Keratinocyte (primary cell): ENCODE results near the gene ZNF629. TPM values are rescaled to one million over a fixed set of nuclear protein-coding genes. Genes with fewer than 3 reads are reported as not detected.

ENCODE experiments used
- DNase-seq: peaks from one replicate; pipeline ENCODE4 v3.0.0-alpha.2; 2011; ENCODE audit warnings: low read depth, missing footprints, low spot score
- FAIRE-seq: peaks from 2 replicates; lab custom pipeline; 2011; peaks lifted over from hg19 to GRCh38; lab: Jason Lieb, UNC
- H2AFZ ChIP-seq: 2 replicates; pipeline ENCODE4 v1.6.0; 2012; ENCODE audit warnings: low read length, control low read depth, inconsistent platforms; ENCODE audit not compliant: control insufficient read depth
- H3K27ac ChIP-seq: 2 replicates; pipeline ENCODE4 v1.5.1; 2011; ENCODE audit warnings: low read length; ENCODE audit not compliant: control insufficient read depth, insufficient read depth
- H3K27me3 ChIP-seq: 3 replicates; pipeline ENCODE4 v1.6.0; 2011; ENCODE audit warnings: low read length; ENCODE audit not compliant: control insufficient read depth, insufficient read depth; ENCODE audit errors: extremely low read depth
- H3K36me3 ChIP-seq, 2 experiments: 2 replicates in 1 of 2; 3 replicates in 1 of 2; pipeline ENCODE4 v1.5.1; 2011; ENCODE audit warnings: low read length in 2 of 2, mild to moderate bottlenecking in 1 of 2; ENCODE audit not compliant: control insufficient read depth in 2 of 2, insufficient read depth in 2 of 2; ENCODE audit errors: extremely low read depth in 1 of 2
- H3K4me1 ChIP-seq: 3 replicates; pipeline ENCODE4 v1.5.1; 2011; ENCODE audit warnings: low read length; ENCODE audit not compliant: control insufficient read depth, insufficient read depth; ENCODE audit errors: extremely low read depth
- H3K4me2 ChIP-seq: 3 replicates; pipeline ENCODE4 v1.6.0; 2011; ENCODE audit warnings: low read depth, low read length; ENCODE audit not compliant: control insufficient read depth, insufficient read depth; ENCODE audit errors: extremely low read depth
- H3K4me3 ChIP-seq, 3 experiments: fragments of 200-600 bp in 1 of 3; sonication (generic) in 1 of 3; 2 replicates in 2 of 3; 3 replicates in 1 of 3; pipeline ENCODE4 v1.5.1; 2011 to 2016; ENCODE audit warnings: low read length in 3 of 3, mild to moderate bottlenecking in 3 of 3, control low read depth in 2 of 3, inconsistent platforms in 1 of 3, low read depth in 1 of 3, mixed read lengths in 1 of 3, mixed run types in 1 of 3, moderate library complexity in 1 of 3; ENCODE audit not compliant: control insufficient read depth in 2 of 3, insufficient read depth in 2 of 3; ENCODE audit errors: extremely low read depth in 1 of 3
- H3K79me2 ChIP-seq: 2 replicates; pipeline ENCODE4 v1.6.0; 2012; ENCODE audit warnings: low read length; ENCODE audit not compliant: control insufficient read depth, insufficient read depth
- H3K9ac ChIP-seq: 3 replicates; pipeline ENCODE4 v1.6.0; 2011; ENCODE audit warnings: low read length; ENCODE audit not compliant: control insufficient read depth, insufficient read depth; ENCODE audit errors: extremely low read depth
- H3K9me1 ChIP-seq: 3 replicates; pipeline ENCODE4 v1.6.0; 2011; ENCODE audit warnings: low read length; ENCODE audit not compliant: control insufficient read depth, insufficient read depth; ENCODE audit errors: extremely low read depth
- H3K9me3 ChIP-seq: 2 replicates; pipeline ENCODE4 v1.5.1; 2012; ENCODE audit warnings: low read depth, low read length; ENCODE audit not compliant: control insufficient read depth
- H4K20me1 ChIP-seq: 3 replicates; pipeline ENCODE4 v1.6.0; 2011; ENCODE audit warnings: low read length; ENCODE audit not compliant: control insufficient read depth, insufficient read depth; ENCODE audit errors: extremely low read depth
- CTCF ChIP-seq, 3 experiments: IDR thresholded peaks in 1 of 3; conservative IDR thresholded peaks in 1 of 3; optimal IDR thresholded peaks in 1 of 3; 2 replicates in 2 of 3; 3 replicates in 1 of 3; pipeline versions ENCODE3 to v1.5.1; 2011; ENCODE audit warnings: low read length in 3 of 3, mild to moderate bottlenecking in 3 of 3, moderate library complexity in 2 of 3, control low read depth in 1 of 3, inconsistent platforms in 1 of 3; ENCODE audit not compliant: insufficient read depth in 2 of 3; ENCODE audit errors: extremely low read depth in 1 of 3
- EZH2 ChIP-seq: IDR thresholded peaks from one replicate; pipeline ENCODE4 v1.6.1; 2012; ENCODE audit warnings: inconsistent platforms, mild to moderate bottlenecking, low read length, moderate library complexity
- dilution Hi-C: fragments of 300-500 bp; cut with MboI; formaldehyde crosslinking; loops from one replicate; pipeline ENCODE4 v1.7.0; 2020; ENCODE audit warnings: low sequenced_read_pairs; ENCODE audit not compliant: extremely low pct_ligation_motif_present
- polyA plus RNA-seq, 5 experiments: library from polyadenylated mRNA; depleted of rRNA in 3 of 5; stranded (reverse) in 3 of 5; stranded (forward) in 1 of 5; unstranded in 1 of 5; fragments of >200 nt; gene quantifications; 1 replicate in 1 of 5; 2 replicates in 3 of 5; 3 replicates in 1 of 5; pipeline versions ENCODE4 v1.2.1 to v1.2.3, GENCODE V29; 2011 to 2012; ENCODE audit warnings: missing spikeins in 2 of 5, low read depth in 1 of 5, low replicate concordance in 1 of 5

ZNF629 gene
- polyA plus RNA-seq, 1 donor (not counting 4 experiments of a cell fraction or from before 2014, with no cell fraction given), result 3.6 TPM

- no peaks in the 10 kb centered on the region for H3K9me3 ChIP-seq
- H2AFZ ChIP-seq, result no peak overlapping the region
- FAIRE-seq (no peak), DNase-seq (no peak)
- TF ChIP-seq EZH2, result no peak
- no peak for TF ChIP-seq CTCF (optimal IDR thresholded peaks at IDR 0.05 in 1 of 3, IDR thresholded peaks at IDR 0.05 in 1 of 3, conservative IDR thresholded peaks at IDR 0.05 in 1 of 3; ENCODE audit: extremely low read depth in 1 of 3, insufficient read depth in 2 of 3, low read length in 3 of 3)
- no peaks in the 10 kb centered on the region for H3K27me3 ChIP-seq
- no peak overlapping the region for H3K9ac ChIP-seq
- H3K9me1 ChIP-seq, result no peaks in the 10 kb centered on the region
- no peak overlapping the region for H3K27ac ChIP-seq
- no peak overlapping the region for H3K4me2 ChIP-seq
- no peak overlapping the region for H3K4me3 ChIP-seq
- no peaks in the 10 kb centered on the region for H3K79me2 ChIP-seq
- no peaks in the 10 kb centered on the region for H4K20me1 ChIP-seq
- peaks cover 37 to 41% of the 10 kb centered on the region in 2 experiments for H3K36me3 ChIP-seq
- dilution Hi-C loops, result no loop called here
- H3K4me1 ChIP-seq, result peaks cover 9% of the 10 kb centered on the region
Measured at GRCh38 chr16:30771726-30772125, 15.3 kb downstream of the ZNF629 start.

GRCh38 chr16:30769379-30770089 lies 17.5 kb downstream of the ZNF629 start:
- Histone ChIP-seq H3K4me3 (no peak overlapping the region), H3K4me2 (no peak overlapping the region), H3K27me3 (no peaks in the 10 kb centered on the region), H3K9me1 (no peaks in the 10 kb centered on the region), H4K20me1 (no peaks in the 10 kb centered on the region), H3K36me3 (peaks cover 53 to 58% of the 10 kb centered on the region in 2 experiments), H3K4me1 (no peaks in the 10 kb centered on the region), H2AFZ (no peak overlapping the region), H3K9me3 (no peaks in the 10 kb centered on the region), H3K27ac (no peak overlapping the region), H3K9ac (no peak overlapping the region), H3K79me2 (peaks cover 2% of the 10 kb centered on the region)
- dilution Hi-C loops, result no loop called here
- DNase-seq (no peak), FAIRE-seq (no peak)
- no peak for TF ChIP-seq CTCF (optimal IDR thresholded peaks at IDR 0.05 in 1 of 3, IDR thresholded peaks at IDR 0.05 in 1 of 3, conservative IDR thresholded peaks at IDR 0.05 in 1 of 3; ENCODE audit: extremely low read depth in 1 of 3, insufficient read depth in 2 of 3, low read length in 3 of 3)
- TF ChIP-seq EZH2, result no peak
